Germinal center (tissue), 1 donor: Measurements from ENCODE around the gene FASN.
"Not testable (repeated sequence)": the region's sequence is repeated elsewhere in the genome, so short reads cannot be mapped to it uniquely, and the experiment has no call there.

ENCODE experiments used
- DNase-seq: peaks from one replicate; pipeline ENCODE4 v3.0.0; 2012; ENCODE audit warnings: mixed read lengths, low spot score

FASN gene

GRCh38 chr17:82041144-82041814, 56.8 kb downstream of the FASN start:
- no peak for DNase-seq

- no peak for DNase-seq
Observed at GRCh38 chr17:82039695-82040299, 58.2 kb downstream of the FASN start.

GRCh38 chr17:82038796-82039409, 59.1 kb downstream of the FASN start:
- DNase-seq = not testable (repeated sequence)

- DNase-seq = no peak
Observed at GRCh38 chr17:82037889-82038195, 60.2 kb downstream of the FASN start.

- DNase-seq = peak; percentile 97
Observed at GRCh38 chr17:82037092-82037888, 60.7 kb downstream of the FASN start, which contains the start of gene DCXR. TSS of gene DCXR (minus strand) at chr17:82037697. CDS start at chr17:82037682, 15 bp downstream.

GRCh38 chr17:82036634-82037091, 61.4 kb downstream of the FASN start:
- DNase-seq = no peak

GRCh38 chr17:82035956-82036633, 61.9 kb downstream of the FASN start:
- no peak for DNase-seq

- no peak for DNase-seq
Observed at GRCh38 chr17:82035488-82035887, 62.5 kb downstream of the FASN start.

- DNase-seq = no peak
Observed at GRCh38 chr17:82034371-82035011, 63.5 kb downstream of the FASN start.

GRCh38 chr17:82033359-82034085, 64.5 kb downstream of the FASN start:
- DNase-seq = no peak

- peak; percentile 33 for DNase-seq
Observed at GRCh38 chr17:82031885-82032627, 66.0 kb downstream of the FASN start.

- DNase-seq = no peak
Observed at GRCh38 chr17:82031303-82031884, 66.6 kb downstream of the FASN start, which contains the start of gene RAC3. TSS of gene RAC3 (plus strand) at chr17:82031678. CDS start at chr17:82031762, 84 bp downstream.

- peak; percentile 74 for DNase-seq
Observed at GRCh38 chr17:82030470-82031302, 67.3 kb downstream of the FASN start.

- DNase-seq = no peak
Observed at GRCh38 chr17:82029990-82030469, 68.0 kb downstream of the FASN start.

- no peak for DNase-seq
Observed at GRCh38 chr17:82029391-82029790, 68.6 kb downstream of the FASN start.

- no peak for DNase-seq
Observed at GRCh38 chr17:82028966-82029365, 69.1 kb downstream of the FASN start.
